H1 (cell line): ENCODE results near the gene MLPH.

Experiments used
- PHF8 ChIP-seq: fragments of 200-600 bp; sonication (generic); conservative IDR thresholded peaks from 2 replicates; pipeline ENCODE4 v1.7.1; 2012; ENCODE audit warnings: low read depth, mild to moderate bottlenecking, inconsistent platforms, low read length, moderate library complexity
- TF ChIP-seq, protein P1 (sequence below), 3 experiments: IDR thresholded peaks; 1 replicate in 2 of 3; 2 replicates in 1 of 3; pipeline versions ENCODE4 v1.5.1 to v1.6.1; 2011; ENCODE audit warnings: low read length in 3 of 3, mild to moderate bottlenecking in 3 of 3, inconsistent platforms in 2 of 3, low read depth in 1 of 3, moderate library complexity in 1 of 3; ENCODE audit not compliant: insufficient read depth in 1 of 3; ENCODE audit errors: control extremely low read depth in 1 of 3

DNA sequence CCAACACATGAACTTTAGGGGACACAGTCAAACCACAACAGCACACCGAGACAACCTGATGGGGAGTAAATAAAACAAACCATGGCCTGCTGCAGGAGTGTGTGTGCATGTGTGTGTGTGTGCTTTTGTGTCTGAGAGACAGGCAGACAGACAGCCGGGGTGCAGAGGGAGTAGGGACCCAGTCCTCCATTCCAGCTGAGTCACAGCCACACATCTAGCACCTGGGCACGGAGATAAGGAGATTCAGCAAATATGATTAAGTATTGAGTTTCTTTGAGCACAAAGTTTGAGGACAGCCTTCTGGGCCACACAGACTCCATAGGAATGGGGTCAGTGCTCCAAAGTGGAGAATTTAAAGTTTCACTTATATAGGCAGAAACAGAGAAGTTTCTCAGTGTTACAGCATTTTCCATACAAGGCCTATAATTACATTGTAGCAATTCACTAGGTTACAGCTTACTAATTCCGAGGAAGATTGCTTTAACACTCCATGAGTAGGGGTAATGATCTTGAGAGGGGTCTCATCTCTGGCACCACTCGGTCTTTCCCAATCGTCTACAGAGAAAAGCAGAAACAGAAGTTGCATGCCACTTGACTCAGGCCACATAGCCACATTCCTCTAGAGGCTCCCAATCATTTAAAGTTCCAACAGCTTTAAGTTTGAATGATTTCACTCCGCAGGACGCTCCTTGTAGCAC is 48.5 kb downstream of the MLPH start:
- TF ChIP-seq, protein P1, sequence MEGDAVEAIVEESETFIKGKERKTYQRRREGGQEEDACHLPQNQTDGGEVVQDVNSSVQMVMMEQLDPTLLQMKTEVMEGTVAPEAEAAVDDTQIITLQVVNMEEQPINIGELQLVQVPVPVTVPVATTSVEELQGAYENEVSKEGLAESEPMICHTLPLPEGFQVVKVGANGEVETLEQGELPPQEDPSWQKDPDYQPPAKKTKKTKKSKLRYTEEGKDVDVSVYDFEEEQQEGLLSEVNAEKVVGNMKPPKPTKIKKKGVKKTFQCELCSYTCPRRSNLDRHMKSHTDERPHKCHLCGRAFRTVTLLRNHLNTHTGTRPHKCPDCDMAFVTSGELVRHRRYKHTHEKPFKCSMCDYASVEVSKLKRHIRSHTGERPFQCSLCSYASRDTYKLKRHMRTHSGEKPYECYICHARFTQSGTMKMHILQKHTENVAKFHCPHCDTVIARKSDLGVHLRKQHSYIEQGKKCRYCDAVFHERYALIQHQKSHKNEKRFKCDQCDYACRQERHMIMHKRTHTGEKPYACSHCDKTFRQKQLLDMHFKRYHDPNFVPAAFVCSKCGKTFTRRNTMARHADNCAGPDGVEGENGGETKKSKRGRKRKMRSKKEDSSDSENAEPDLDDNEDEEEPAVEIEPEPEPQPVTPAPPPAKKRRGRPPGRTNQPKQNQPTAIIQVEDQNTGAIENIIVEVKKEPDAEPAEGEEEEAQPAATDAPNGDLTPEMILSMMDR (IDR thresholded peaks at IDR 0.05; ENCODE audit: control extremely low read depth in 1 of 3, insufficient read depth in 1 of 3, low read depth in 1 of 3, low read length in 3 of 3), result no peak
- TF ChIP-seq PHF8, result no peak
